ENCODE data around the gene RAB31.

DNA sequence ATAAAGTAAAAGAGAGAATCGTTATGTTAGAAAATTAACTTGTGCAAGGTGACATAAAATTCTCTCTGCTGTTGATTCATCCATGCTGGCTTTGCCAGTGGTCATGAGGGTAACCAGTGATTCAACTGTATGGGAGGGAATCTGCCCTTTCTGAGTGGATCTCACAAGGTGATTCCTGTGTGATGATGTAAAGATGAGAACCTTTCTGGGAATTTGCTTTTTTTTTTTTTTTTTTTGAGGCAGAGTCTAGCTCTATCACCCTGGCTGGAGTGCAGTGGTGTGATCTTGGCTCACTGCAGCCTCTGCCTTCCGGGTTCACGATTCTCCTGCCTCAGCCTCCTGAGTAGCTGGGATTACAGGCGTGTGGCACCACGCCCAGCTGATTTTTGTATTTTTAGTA, 23.3 kb downstream of the RAB31 start:
- TF ChIP-seq POLR2A (IDR thresholded peaks at IDR 0.05), result no peak
- TF ChIP-seq, protein P1, sequence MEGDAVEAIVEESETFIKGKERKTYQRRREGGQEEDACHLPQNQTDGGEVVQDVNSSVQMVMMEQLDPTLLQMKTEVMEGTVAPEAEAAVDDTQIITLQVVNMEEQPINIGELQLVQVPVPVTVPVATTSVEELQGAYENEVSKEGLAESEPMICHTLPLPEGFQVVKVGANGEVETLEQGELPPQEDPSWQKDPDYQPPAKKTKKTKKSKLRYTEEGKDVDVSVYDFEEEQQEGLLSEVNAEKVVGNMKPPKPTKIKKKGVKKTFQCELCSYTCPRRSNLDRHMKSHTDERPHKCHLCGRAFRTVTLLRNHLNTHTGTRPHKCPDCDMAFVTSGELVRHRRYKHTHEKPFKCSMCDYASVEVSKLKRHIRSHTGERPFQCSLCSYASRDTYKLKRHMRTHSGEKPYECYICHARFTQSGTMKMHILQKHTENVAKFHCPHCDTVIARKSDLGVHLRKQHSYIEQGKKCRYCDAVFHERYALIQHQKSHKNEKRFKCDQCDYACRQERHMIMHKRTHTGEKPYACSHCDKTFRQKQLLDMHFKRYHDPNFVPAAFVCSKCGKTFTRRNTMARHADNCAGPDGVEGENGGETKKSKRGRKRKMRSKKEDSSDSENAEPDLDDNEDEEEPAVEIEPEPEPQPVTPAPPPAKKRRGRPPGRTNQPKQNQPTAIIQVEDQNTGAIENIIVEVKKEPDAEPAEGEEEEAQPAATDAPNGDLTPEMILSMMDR (IDR thresholded peaks at IDR 0.05), result no peak
